ENCODE measurements around the gene CNDP2.

DNA sequence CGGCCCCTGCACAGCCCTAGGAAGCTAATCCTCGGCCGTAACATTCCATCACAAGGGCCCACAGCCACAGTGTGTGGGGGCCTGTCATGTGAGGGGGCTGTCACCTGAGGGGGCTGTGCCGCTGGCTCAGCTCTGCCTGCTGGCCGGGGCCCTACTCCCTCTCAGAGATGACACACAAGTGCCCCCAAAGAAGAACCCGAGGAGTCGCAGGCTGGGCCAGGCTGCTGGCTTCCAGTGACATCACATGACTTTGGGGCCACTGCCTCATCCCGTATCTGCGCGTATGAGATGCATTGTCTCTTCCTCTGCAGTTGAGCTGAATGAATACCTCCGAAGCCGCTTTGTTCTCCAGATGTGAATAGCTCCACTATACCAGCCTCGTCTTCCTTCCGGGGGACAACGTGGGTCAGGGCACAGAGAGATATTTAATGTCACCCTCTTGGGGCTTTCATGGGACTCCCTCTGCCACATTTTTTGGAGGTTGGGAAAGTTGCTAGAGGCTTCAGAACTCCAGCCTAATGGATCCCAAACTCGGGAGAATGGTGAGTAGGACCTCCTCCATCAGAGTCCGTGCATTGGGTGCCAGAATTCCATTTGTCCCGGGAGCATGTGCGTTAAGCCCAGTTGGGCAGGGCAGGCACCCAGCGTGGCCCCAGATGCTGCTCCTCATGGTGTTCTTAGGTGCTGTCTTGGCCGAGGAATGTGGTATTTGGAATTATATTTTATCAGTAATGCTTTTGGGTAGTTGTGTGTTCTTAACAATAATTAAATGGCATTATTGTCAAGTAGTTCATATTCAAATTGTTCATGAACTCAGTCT is 38.2 kb downstream of the CNDP2 start, which contains the start of gene CNDP1:
- TF ChIP-seq POLR2AphosphoS5 (IDR thresholded peaks at IDR 0.05; ENCODE audit: borderline replicate concordance, low read depth, low read length) (no peak), EZH2 (IDR thresholded peaks at IDR 0.05) (no peak)

All from SK-N-MC (cell line).